HCT116 (cell line): ENCODE data around the gene FOXR1. TPM values are rescaled to one million over a fixed set of nuclear protein-coding genes. Genes with fewer than 3 reads are reported as not detected.

Experiments used
- ATAC-seq: fragments of 200-7000 bp; cut with Tn5 transposase; 2 replicates; pipeline ENCODE4 v1.9.1; 2020; ENCODE audit warnings: mild to moderate bottlenecking, moderate library complexity
- BruUV-seq: library from RNA; stranded (reverse); fragments of 400-500 nt; replicated peaks from 2 replicates; lab custom pipeline; 2021; lab: Mats Ljungman, UMichigan
- CTCF ChIA-PET: fragments of 300-600 bp; sonication (Branson Sonifier 250); formaldehyde crosslinking; loops from one replicate; lab custom pipeline; 2021; ENCODE audit warnings: antibody characterized with exemption; lab: Charles Lee
- POLR2A ChIA-PET: fragments of 300-600, 350-600 bp; sonication (Branson Sonifier 250); formaldehyde crosslinking; loops from one replicate; lab custom pipeline; 2021; ENCODE audit warnings: antibody characterized with exemption; lab: Charles Lee
- RAD21 ChIA-PET, 2 experiments: fragments of 300-600 bp; sonication (Branson Sonifier 250); formaldehyde crosslinking; loops; one replicate each; lab custom pipeline; 2023; ENCODE audit warnings: low total read pairs in 2 of 2; ENCODE audit not compliant: uncharacterized antibody in 2 of 2, unreplicated experiment in 2 of 2, low non-redundant PET in 1 of 2; lab: Charles Lee
- DNase-seq: peaks from one replicate; pipeline ENCODE4 v3.0.0-alpha.2; 2010; ENCODE audit warnings: low read depth, low spot score
- H2AFZ ChIP-seq: fragments of 200-600 bp; shearing (Covaris generic), sonication (generic); 2 replicates; pipeline ENCODE4 v1.6.1; 2017; ENCODE audit warnings: low read depth, mixed run types, mixed read lengths, antibody characterized with exemption, low read length; ENCODE audit not compliant: poor library complexity, severe bottlenecking
- H3K27ac ChIP-seq: 2 replicates; pipeline ENCODE4 v1.5.1; 2012; ENCODE audit warnings: low read depth, low read length
- H3K27me3 ChIP-seq: fragments of 200-600 bp; sonication (generic); 2 replicates; pipeline ENCODE4 v1.6.1; 2016; ENCODE audit warnings: mixed run types, low read length, mixed read lengths; ENCODE audit not compliant: insufficient read depth
- H3K36me3 ChIP-seq, 2 experiments: fragments of 200-500 bp in 1 of 2; fragments of 200-600 bp in 1 of 2; sonication (Bioruptor generic) in 1 of 2; sonication (generic) in 1 of 2; 2 replicates each; pipeline versions ENCODE4 v1.5.1 to v1.6.1; 2014 to 2016; ENCODE audit warnings: low read length in 2 of 2, inconsistent platforms in 1 of 2, mixed read lengths in 1 of 2, mixed run types in 1 of 2; ENCODE audit not compliant: insufficient read depth in 2 of 2, control insufficient read depth in 1 of 2
- H3K4me1 ChIP-seq, 2 experiments: fragments of 200-600 bp in 1 of 2; sonication (generic) in 1 of 2; 2 replicates each; pipeline versions ENCODE4 v1.5.1 to v1.6.1; 2012 to 2017; ENCODE audit warnings: low read length in 2 of 2, inconsistent platforms in 1 of 2, mild to moderate bottlenecking in 1 of 2, mixed read lengths in 1 of 2, mixed run types in 1 of 2, moderate library complexity in 1 of 2; ENCODE audit not compliant: insufficient read depth in 2 of 2, control insufficient read depth in 1 of 2
- H3K4me2 ChIP-seq: fragments of 200-600 bp; sonication (generic); 2 replicates; pipeline ENCODE4 v1.6.1; 2017; ENCODE audit warnings: mixed run types, low read length, mixed read lengths
- H3K4me3 ChIP-seq, 2 experiments: fragments of 200-600 bp in 1 of 2; sonication (generic) in 1 of 2; replicated peaks in 1 of 2; 2 replicates each; pipeline ENCODE4 v1.5.1; 2011 to 2016; ENCODE audit warnings: low read length in 2 of 2, control low read depth in 1 of 2, low read depth in 1 of 2, mild to moderate bottlenecking in 1 of 2, mixed read lengths in 1 of 2, mixed run types in 1 of 2
- H3K79me2 ChIP-seq: fragments of 200-600 bp; sonication (generic); 2 replicates; pipeline ENCODE4 v1.6.1; 2017; ENCODE audit warnings: mild to moderate bottlenecking, mixed run types, low read length, moderate library complexity, mixed read lengths; ENCODE audit not compliant: insufficient read depth
- H3K9ac ChIP-seq: fragments of 200-600 bp; sonication (generic); 2 replicates; pipeline ENCODE4 v1.6.1; 2016; ENCODE audit warnings: low read length, mixed read lengths
- H3K9me2 ChIP-seq: fragments of 200-600 bp; sonication (generic), shearing (Covaris generic); 2 replicates; pipeline ENCODE4 v1.6.1; 2017; ENCODE audit warnings: mixed run types, mild to moderate bottlenecking, moderate library complexity; ENCODE audit not compliant: insufficient read depth
- H3K9me3 ChIP-seq, 2 experiments: fragments of 200-500 bp in 1 of 2; fragments of 200-600 bp in 1 of 2; sonication (Bioruptor generic) in 1 of 2; sonication (generic) in 1 of 2; 2 replicates each; pipeline ENCODE4 v1.6.1; 2014 to 2017; ENCODE audit warnings: low read length in 2 of 2, mixed read lengths in 2 of 2, inconsistent platforms in 1 of 2, low read depth in 1 of 2, mild to moderate bottlenecking in 1 of 2, mixed run types in 1 of 2, moderate library complexity in 1 of 2; ENCODE audit not compliant: control insufficient read depth in 1 of 2, insufficient read depth in 1 of 2
- H4K20me1 ChIP-seq: fragments of 200-600 bp; sonication (generic), shearing (Covaris generic); 2 replicates; pipeline ENCODE4 v1.6.1; 2017; ENCODE audit warnings: mixed run types, mild to moderate bottlenecking, moderate library complexity; ENCODE audit not compliant: insufficient read depth
- CBX3 ChIP-seq: IDR thresholded peaks from 2 replicates; pipeline ENCODE4 v1.6.1; 2012; ENCODE audit warnings: low read depth
- CEBPB ChIP-seq: IDR thresholded peaks from 2 replicates; pipeline ENCODE4 v1.6.1; 2012; ENCODE audit warnings: low read depth
- EZH2phosphoT487 ChIP-seq: fragments of 200-600 bp; IDR thresholded peaks from 2 replicates; pipeline ENCODE4 v1.6.1; 2018; ENCODE audit warnings: antibody characterized with exemption, borderline replicate concordance
- JUND ChIP-seq: IDR thresholded peaks from 2 replicates; pipeline ENCODE4 v1.6.1; 2012
- POLR2A ChIP-seq: IDR thresholded peaks from 2 replicates; pipeline ENCODE4 v1.7.0; 2011; ENCODE audit warnings: borderline replicate concordance; ENCODE audit not compliant: insufficient read depth, insufficient read length; ENCODE audit errors: extremely low read depth
- RAD21 ChIP-seq: IDR thresholded peaks from 2 replicates; pipeline ENCODE4 v1.6.1; 2012; ENCODE audit warnings: low read depth, mild to moderate bottlenecking
- TCF7L2 ChIP-seq: IDR thresholded peaks from 2 replicates; pipeline ENCODE4 v1.7.0; 2011; ENCODE audit warnings: borderline replicate concordance, inconsistent platforms; ENCODE audit not compliant: insufficient read depth, insufficient read length; ENCODE audit errors: extremely low read depth
- YY1 ChIP-seq: IDR thresholded peaks from 2 replicates; pipeline ENCODE4 v1.6.1; 2011; ENCODE audit warnings: low read length, low read depth, moderate library complexity, mild to moderate bottlenecking; ENCODE audit not compliant: insufficient replicate concordance; ENCODE audit errors: extremely low read depth
- ZFX ChIP-seq: fragments of 450-650 bp; IDR thresholded peaks from 2 replicates; pipeline ENCODE4 v1.6.1; 2017
- intact Hi-C: fragments of 100-400 bp; cut with micrococcal nuclease; formaldehyde crosslinking; loops from 2 replicates; pipeline ENCODE4 v1.10.0; 2022
- total RNA-seq: library from RNA; stranded (reverse); gene quantifications from one replicate; pipeline ENCODE4 v1.2.1, GENCODE V29; 2021; ENCODE audit not compliant: unreplicated experiment
- TF ChIP-seq, protein P1 (sequence below): IDR thresholded peaks from 2 replicates; pipeline ENCODE4 v1.6.1; 2012
- TF ChIP-seq, protein P2 (sequence below): IDR thresholded peaks from 2 replicates; pipeline ENCODE4 v1.6.1; 2011; ENCODE audit warnings: mild to moderate bottlenecking, low read length, moderate library complexity; ENCODE audit not compliant: insufficient replicate concordance; ENCODE audit errors: extremely low read depth
- TF ChIP-seq, protein P3 (sequence below): IDR thresholded peaks from 2 replicates; pipeline ENCODE4 v1.6.1; 2012; ENCODE audit warnings: low read depth
- TF ChIP-seq, protein P4 (sequence below), 3 experiments: fragments of 200-600 bp in 1 of 3; sonication (generic) in 1 of 3; IDR thresholded peaks in 2 of 3; conservative IDR thresholded peaks in 1 of 3; 2 replicates each; pipeline ENCODE4 v1.5.1; 2012 to 2017; ENCODE audit warnings: low read depth in 2 of 3, low read length in 2 of 3, antibody characterized with exemption in 1 of 3, borderline replicate concordance in 1 of 3, control low read depth in 1 of 3, mild to moderate bottlenecking in 1 of 3, mixed read lengths in 1 of 3, mixed run types in 1 of 3, moderate library complexity in 1 of 3; ENCODE audit not compliant: insufficient read depth in 1 of 3
- TF ChIP-seq, protein P5 (sequence below): IDR thresholded peaks from 2 replicates; pipeline ENCODE4 v1.6.1; 2012

The FOXR1 gene
- total RNA-seq, 1 experiment from 2014 or later = not detected

DNA sequence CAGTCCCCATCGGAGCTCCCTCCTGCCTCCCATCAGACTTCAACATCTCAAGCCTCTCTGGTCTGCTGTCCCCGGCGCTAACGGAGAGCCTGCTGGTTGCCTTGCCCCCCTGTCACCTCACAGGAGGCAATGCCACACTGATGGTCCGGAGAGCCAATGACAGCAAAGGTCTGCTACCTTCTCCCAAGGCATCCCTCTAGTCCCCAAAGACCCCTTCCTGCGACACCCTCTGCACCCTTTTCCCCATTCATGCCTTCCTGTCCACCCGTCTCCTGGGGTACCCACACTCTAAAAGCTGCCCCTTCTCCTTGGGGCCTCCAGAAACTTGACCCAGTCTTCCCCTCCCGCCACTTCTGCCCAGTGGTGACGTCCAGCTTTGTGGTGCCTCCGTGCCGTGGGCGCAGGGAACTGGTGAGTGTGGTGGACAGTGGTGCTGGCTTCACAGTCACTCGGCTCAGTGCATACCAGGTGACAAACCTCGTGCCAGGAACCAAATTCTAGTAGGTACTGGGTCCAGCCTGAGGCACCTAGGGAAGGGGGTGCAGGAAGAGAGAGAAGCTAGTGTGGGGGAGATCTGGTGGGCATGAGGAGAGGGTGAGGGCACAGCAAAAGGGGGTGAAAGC, 14.6 kb upstream of the FOXR1 start:
- TF ChIP-seq YY1 (no peak), ZFX (no peak), JUND (no peak), EZH2phosphoT487 (no peak), CEBPB (no peak), CBX3 (no peak), POLR2A (no peak), RAD21 (no peak), TCF7L2 (no peak)
- TF ChIP-seq, protein P1, sequence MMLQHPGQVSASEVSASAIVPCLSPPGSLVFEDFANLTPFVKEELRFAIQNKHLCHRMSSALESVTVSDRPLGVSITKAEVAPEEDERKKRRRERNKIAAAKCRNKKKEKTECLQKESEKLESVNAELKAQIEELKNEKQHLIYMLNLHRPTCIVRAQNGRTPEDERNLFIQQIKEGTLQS = no peak
- TF ChIP-seq, protein P2, sequence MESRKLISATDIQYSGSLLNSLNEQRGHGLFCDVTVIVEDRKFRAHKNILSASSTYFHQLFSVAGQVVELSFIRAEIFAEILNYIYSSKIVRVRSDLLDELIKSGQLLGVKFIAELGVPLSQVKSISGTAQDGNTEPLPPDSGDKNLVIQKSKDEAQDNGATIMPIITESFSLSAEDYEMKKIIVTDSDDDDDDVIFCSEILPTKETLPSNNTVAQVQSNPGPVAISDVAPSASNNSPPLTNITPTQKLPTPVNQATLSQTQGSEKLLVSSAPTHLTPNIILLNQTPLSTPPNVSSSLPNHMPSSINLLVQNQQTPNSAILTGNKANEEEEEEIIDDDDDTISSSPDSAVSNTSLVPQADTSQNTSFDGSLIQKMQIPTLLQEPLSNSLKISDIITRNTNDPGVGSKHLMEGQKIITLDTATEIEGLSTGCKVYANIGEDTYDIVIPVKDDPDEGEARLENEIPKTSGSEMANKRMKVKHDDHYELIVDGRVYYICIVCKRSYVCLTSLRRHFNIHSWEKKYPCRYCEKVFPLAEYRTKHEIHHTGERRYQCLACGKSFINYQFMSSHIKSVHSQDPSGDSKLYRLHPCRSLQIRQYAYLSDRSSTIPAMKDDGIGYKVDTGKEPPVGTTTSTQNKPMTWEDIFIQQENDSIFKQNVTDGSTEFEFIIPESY = no peak
- TF ChIP-seq, protein P3, sequence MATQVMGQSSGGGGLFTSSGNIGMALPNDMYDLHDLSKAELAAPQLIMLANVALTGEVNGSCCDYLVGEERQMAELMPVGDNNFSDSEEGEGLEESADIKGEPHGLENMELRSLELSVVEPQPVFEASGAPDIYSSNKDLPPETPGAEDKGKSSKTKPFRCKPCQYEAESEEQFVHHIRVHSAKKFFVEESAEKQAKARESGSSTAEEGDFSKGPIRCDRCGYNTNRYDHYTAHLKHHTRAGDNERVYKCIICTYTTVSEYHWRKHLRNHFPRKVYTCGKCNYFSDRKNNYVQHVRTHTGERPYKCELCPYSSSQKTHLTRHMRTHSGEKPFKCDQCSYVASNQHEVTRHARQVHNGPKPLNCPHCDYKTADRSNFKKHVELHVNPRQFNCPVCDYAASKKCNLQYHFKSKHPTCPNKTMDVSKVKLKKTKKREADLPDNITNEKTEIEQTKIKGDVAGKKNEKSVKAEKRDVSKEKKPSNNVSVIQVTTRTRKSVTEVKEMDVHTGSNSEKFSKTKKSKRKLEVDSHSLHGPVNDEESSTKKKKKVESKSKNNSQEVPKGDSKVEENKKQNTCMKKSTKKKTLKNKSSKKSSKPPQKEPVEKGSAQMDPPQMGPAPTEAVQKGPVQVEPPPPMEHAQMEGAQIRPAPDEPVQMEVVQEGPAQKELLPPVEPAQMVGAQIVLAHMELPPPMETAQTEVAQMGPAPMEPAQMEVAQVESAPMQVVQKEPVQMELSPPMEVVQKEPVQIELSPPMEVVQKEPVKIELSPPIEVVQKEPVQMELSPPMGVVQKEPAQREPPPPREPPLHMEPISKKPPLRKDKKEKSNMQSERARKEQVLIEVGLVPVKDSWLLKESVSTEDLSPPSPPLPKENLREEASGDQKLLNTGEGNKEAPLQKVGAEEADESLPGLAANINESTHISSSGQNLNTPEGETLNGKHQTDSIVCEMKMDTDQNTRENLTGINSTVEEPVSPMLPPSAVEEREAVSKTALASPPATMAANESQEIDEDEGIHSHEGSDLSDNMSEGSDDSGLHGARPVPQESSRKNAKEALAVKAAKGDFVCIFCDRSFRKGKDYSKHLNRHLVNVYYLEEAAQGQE = no peak
- TF ChIP-seq, protein P4, sequence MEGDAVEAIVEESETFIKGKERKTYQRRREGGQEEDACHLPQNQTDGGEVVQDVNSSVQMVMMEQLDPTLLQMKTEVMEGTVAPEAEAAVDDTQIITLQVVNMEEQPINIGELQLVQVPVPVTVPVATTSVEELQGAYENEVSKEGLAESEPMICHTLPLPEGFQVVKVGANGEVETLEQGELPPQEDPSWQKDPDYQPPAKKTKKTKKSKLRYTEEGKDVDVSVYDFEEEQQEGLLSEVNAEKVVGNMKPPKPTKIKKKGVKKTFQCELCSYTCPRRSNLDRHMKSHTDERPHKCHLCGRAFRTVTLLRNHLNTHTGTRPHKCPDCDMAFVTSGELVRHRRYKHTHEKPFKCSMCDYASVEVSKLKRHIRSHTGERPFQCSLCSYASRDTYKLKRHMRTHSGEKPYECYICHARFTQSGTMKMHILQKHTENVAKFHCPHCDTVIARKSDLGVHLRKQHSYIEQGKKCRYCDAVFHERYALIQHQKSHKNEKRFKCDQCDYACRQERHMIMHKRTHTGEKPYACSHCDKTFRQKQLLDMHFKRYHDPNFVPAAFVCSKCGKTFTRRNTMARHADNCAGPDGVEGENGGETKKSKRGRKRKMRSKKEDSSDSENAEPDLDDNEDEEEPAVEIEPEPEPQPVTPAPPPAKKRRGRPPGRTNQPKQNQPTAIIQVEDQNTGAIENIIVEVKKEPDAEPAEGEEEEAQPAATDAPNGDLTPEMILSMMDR (IDR thresholded peaks at IDR 0.05 in 2 of 3, conservative IDR thresholded peaks at IDR 0.05 in 1 of 3; ENCODE audit: borderline replicate concordance in 1 of 3, insufficient read depth in 1 of 3, low read depth in 2 of 3, low read length in 2 of 3) = no peak
- TF ChIP-seq, protein P5, sequence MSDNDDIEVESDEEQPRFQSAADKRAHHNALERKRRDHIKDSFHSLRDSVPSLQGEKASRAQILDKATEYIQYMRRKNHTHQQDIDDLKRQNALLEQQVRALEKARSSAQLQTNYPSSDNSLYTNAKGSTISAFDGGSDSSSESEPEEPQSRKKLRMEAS = no peak
- Histone ChIP-seq H3K9me2 (no peaks in the 10 kb centered on the region), H3K9me3 (no peaks in the 10 kb centered on the region), H3K4me3 (no peak overlapping the region), H3K4me1 (peaks cover 0 to 18% of the 10 kb centered on the region in 2 experiments; a peak in 2 of 4 replicates), H2AFZ (peak overlapping the region; percentile 22), H3K27ac (no peak overlapping the region), H4K20me1 (no peaks in the 10 kb centered on the region), H3K9ac (no peak overlapping the region), H3K79me2 (no peaks in the 10 kb centered on the region), H3K4me2 (no peak overlapping the region), H3K36me3 (no peaks in the 10 kb centered on the region), H3K27me3 (no peaks in the 10 kb centered on the region)
- DNase-seq (no peak), ATAC-seq (no peak)
- ChIA-PET CTCF (interaction anchor here (0.7 to 4.4 kb wide), 10 partner anchors 15 to 267 kb away, joined by 3 to 28 read pairs (median 4); partner anchors contain the start of gene DDX6), POLR2A (interaction anchor here (0.7 to 1.6 kb wide), 2 partner anchors 28 to 48 kb away, joined by 4 to 5 read pairs; no protein-coding TSS in a partner anchor), RAD21 (interaction anchor here (0.6 to 0.7 kb wide), 3 partner anchors 12 to 267 kb away, joined by 3 to 4 read pairs (median 3); no protein-coding TSS in a partner anchor)
- intact Hi-C loops = loop anchor here (1.0 to 5.0 kb wide), 4 partner anchors 26 to 360 kb away; no protein-coding TSS in a partner anchor
- BruUV-seq = no TSS peak
